HCT116 (cell line): Measurements from ENCODE around the gene FAM171A1. TPM values are rescaled to one million over a fixed set of nuclear protein-coding genes. Genes with fewer than 3 reads are reported as not detected.

ENCODE experiments used
- ATAC-seq: fragments of 200-7000 bp; cut with Tn5 transposase; 2 replicates; pipeline ENCODE4 v1.9.1; 2020; ENCODE audit warnings: mild to moderate bottlenecking, moderate library complexity
- BruUV-seq: library from RNA; stranded (reverse); fragments of 400-500 nt; replicated peaks from 2 replicates; lab custom pipeline; 2021; lab: Mats Ljungman, UMichigan
- CTCF ChIA-PET: fragments of 300-600 bp; sonication (Branson Sonifier 250); formaldehyde crosslinking; loops from one replicate; lab custom pipeline; 2021; ENCODE audit warnings: antibody characterized with exemption; lab: Charles Lee
- POLR2A ChIA-PET: fragments of 300-600, 350-600 bp; sonication (Branson Sonifier 250); formaldehyde crosslinking; loops from one replicate; lab custom pipeline; 2021; ENCODE audit warnings: antibody characterized with exemption; lab: Charles Lee
- RAD21 ChIA-PET, 2 experiments: fragments of 300-600 bp; sonication (Branson Sonifier 250); formaldehyde crosslinking; loops; one replicate each; lab custom pipeline; 2023; ENCODE audit warnings: low total read pairs in 2 of 2; ENCODE audit not compliant: uncharacterized antibody in 2 of 2, unreplicated experiment in 2 of 2, low non-redundant PET in 1 of 2; lab: Charles Lee
- DNase-seq: peaks from one replicate; pipeline ENCODE4 v3.0.0-alpha.2; 2010; ENCODE audit warnings: low read depth, low spot score
- H2AFZ ChIP-seq: fragments of 200-600 bp; shearing (Covaris generic), sonication (generic); 2 replicates; pipeline ENCODE4 v1.6.1; 2017; ENCODE audit warnings: low read depth, mixed run types, mixed read lengths, antibody characterized with exemption, low read length; ENCODE audit not compliant: poor library complexity, severe bottlenecking
- H3K27ac ChIP-seq: 2 replicates; pipeline ENCODE4 v1.5.1; 2012; ENCODE audit warnings: low read depth, low read length
- H3K27me3 ChIP-seq: fragments of 200-600 bp; sonication (generic); 2 replicates; pipeline ENCODE4 v1.6.1; 2016; ENCODE audit warnings: mixed run types, low read length, mixed read lengths; ENCODE audit not compliant: insufficient read depth
- H3K36me3 ChIP-seq, 2 experiments: fragments of 200-500 bp in 1 of 2; fragments of 200-600 bp in 1 of 2; sonication (Bioruptor generic) in 1 of 2; sonication (generic) in 1 of 2; 2 replicates each; pipeline versions ENCODE4 v1.5.1 to v1.6.1; 2014 to 2016; ENCODE audit warnings: low read length in 2 of 2, inconsistent platforms in 1 of 2, mixed read lengths in 1 of 2, mixed run types in 1 of 2; ENCODE audit not compliant: insufficient read depth in 2 of 2, control insufficient read depth in 1 of 2
- H3K4me1 ChIP-seq, 2 experiments: fragments of 200-600 bp in 1 of 2; sonication (generic) in 1 of 2; 2 replicates each; pipeline versions ENCODE4 v1.5.1 to v1.6.1; 2012 to 2017; ENCODE audit warnings: low read length in 2 of 2, inconsistent platforms in 1 of 2, mild to moderate bottlenecking in 1 of 2, mixed read lengths in 1 of 2, mixed run types in 1 of 2, moderate library complexity in 1 of 2; ENCODE audit not compliant: insufficient read depth in 2 of 2, control insufficient read depth in 1 of 2
- H3K4me2 ChIP-seq: fragments of 200-600 bp; sonication (generic); 2 replicates; pipeline ENCODE4 v1.6.1; 2017; ENCODE audit warnings: mixed run types, low read length, mixed read lengths
- H3K4me3 ChIP-seq, 2 experiments: fragments of 200-600 bp in 1 of 2; sonication (generic) in 1 of 2; replicated peaks in 1 of 2; 2 replicates each; pipeline ENCODE4 v1.5.1; 2011 to 2016; ENCODE audit warnings: low read length in 2 of 2, control low read depth in 1 of 2, low read depth in 1 of 2, mild to moderate bottlenecking in 1 of 2, mixed read lengths in 1 of 2, mixed run types in 1 of 2
- H3K79me2 ChIP-seq: fragments of 200-600 bp; sonication (generic); 2 replicates; pipeline ENCODE4 v1.6.1; 2017; ENCODE audit warnings: mild to moderate bottlenecking, mixed run types, low read length, moderate library complexity, mixed read lengths; ENCODE audit not compliant: insufficient read depth
- H3K9ac ChIP-seq: fragments of 200-600 bp; sonication (generic); 2 replicates; pipeline ENCODE4 v1.6.1; 2016; ENCODE audit warnings: low read length, mixed read lengths
- H3K9me2 ChIP-seq: fragments of 200-600 bp; sonication (generic), shearing (Covaris generic); 2 replicates; pipeline ENCODE4 v1.6.1; 2017; ENCODE audit warnings: mixed run types, mild to moderate bottlenecking, moderate library complexity; ENCODE audit not compliant: insufficient read depth
- H3K9me3 ChIP-seq, 2 experiments: fragments of 200-500 bp in 1 of 2; fragments of 200-600 bp in 1 of 2; sonication (Bioruptor generic) in 1 of 2; sonication (generic) in 1 of 2; 2 replicates each; pipeline ENCODE4 v1.6.1; 2014 to 2017; ENCODE audit warnings: low read length in 2 of 2, mixed read lengths in 2 of 2, inconsistent platforms in 1 of 2, low read depth in 1 of 2, mild to moderate bottlenecking in 1 of 2, mixed run types in 1 of 2, moderate library complexity in 1 of 2; ENCODE audit not compliant: control insufficient read depth in 1 of 2, insufficient read depth in 1 of 2
- H4K20me1 ChIP-seq: fragments of 200-600 bp; sonication (generic), shearing (Covaris generic); 2 replicates; pipeline ENCODE4 v1.6.1; 2017; ENCODE audit warnings: mixed run types, mild to moderate bottlenecking, moderate library complexity; ENCODE audit not compliant: insufficient read depth
- EGR1 ChIP-seq: IDR thresholded peaks from 2 replicates; pipeline ENCODE4 v1.6.1; 2012; ENCODE audit warnings: low read depth
- ELF1 ChIP-seq: IDR thresholded peaks from 2 replicates; pipeline ENCODE4 v1.6.1; 2012; ENCODE audit warnings: low read depth, borderline replicate concordance
- EZH2phosphoT487 ChIP-seq: fragments of 200-600 bp; IDR thresholded peaks from 2 replicates; pipeline ENCODE4 v1.6.1; 2018; ENCODE audit warnings: antibody characterized with exemption, borderline replicate concordance
- FOSL1 ChIP-seq: IDR thresholded peaks from 2 replicates; pipeline ENCODE4 v1.6.1; 2012; ENCODE audit warnings: low read depth
- JUND ChIP-seq: IDR thresholded peaks from 2 replicates; pipeline ENCODE4 v1.6.1; 2012
- POLR2A ChIP-seq: IDR thresholded peaks from 2 replicates; pipeline ENCODE4 v1.7.0; 2011; ENCODE audit warnings: borderline replicate concordance; ENCODE audit not compliant: insufficient read depth, insufficient read length; ENCODE audit errors: extremely low read depth
- POLR2AphosphoS5 ChIP-seq: IDR thresholded peaks from 2 replicates; pipeline ENCODE4 v1.6.1; 2011; ENCODE audit warnings: mild to moderate bottlenecking, low read depth, low read length, moderate library complexity
- SIN3A ChIP-seq: IDR thresholded peaks from 2 replicates; pipeline ENCODE4 v1.6.1; 2012; ENCODE audit warnings: low read depth
- SP1 ChIP-seq: IDR thresholded peaks from 2 replicates; pipeline ENCODE4 v1.6.1; 2012; ENCODE audit warnings: low read depth
- SRF ChIP-seq: IDR thresholded peaks from 2 replicates; pipeline ENCODE4 v1.6.1; 2012; ENCODE audit warnings: low read depth
- TCF7L2 ChIP-seq: IDR thresholded peaks from 2 replicates; pipeline ENCODE4 v1.7.0; 2011; ENCODE audit warnings: borderline replicate concordance, inconsistent platforms; ENCODE audit not compliant: insufficient read depth, insufficient read length; ENCODE audit errors: extremely low read depth
- ZNF274 ChIP-seq: fragments of 200-500 bp; sonication (Bioruptor generic); IDR thresholded peaks from 2 replicates; pipeline ENCODE4 v1.6.1; 2014; ENCODE audit warnings: mild to moderate bottlenecking, low read depth, low read length, inconsistent platforms
- intact Hi-C: fragments of 100-400 bp; cut with micrococcal nuclease; formaldehyde crosslinking; loops from 2 replicates; pipeline ENCODE4 v1.10.0; 2022
- total RNA-seq: library from RNA; stranded (reverse); gene quantifications from one replicate; pipeline ENCODE4 v1.2.1, GENCODE V29; 2021; ENCODE audit not compliant: unreplicated experiment
- TF ChIP-seq, protein P1 (sequence below): IDR thresholded peaks from 2 replicates; pipeline ENCODE4 v1.6.1; 2011; ENCODE audit warnings: mild to moderate bottlenecking, low read length, moderate library complexity; ENCODE audit not compliant: insufficient replicate concordance; ENCODE audit errors: extremely low read depth
- TF ChIP-seq, protein P2 (sequence below): IDR thresholded peaks from 2 replicates; pipeline ENCODE4 v1.6.1; 2012
- TF ChIP-seq, protein P3 (sequence below): IDR thresholded peaks from 2 replicates; pipeline ENCODE4 v1.6.1; 2012; ENCODE audit warnings: low read depth

FAM171A1 gene
- total RNA-seq, 1 experiment from 2014 or later, result 32.5 TPM

DNA sequence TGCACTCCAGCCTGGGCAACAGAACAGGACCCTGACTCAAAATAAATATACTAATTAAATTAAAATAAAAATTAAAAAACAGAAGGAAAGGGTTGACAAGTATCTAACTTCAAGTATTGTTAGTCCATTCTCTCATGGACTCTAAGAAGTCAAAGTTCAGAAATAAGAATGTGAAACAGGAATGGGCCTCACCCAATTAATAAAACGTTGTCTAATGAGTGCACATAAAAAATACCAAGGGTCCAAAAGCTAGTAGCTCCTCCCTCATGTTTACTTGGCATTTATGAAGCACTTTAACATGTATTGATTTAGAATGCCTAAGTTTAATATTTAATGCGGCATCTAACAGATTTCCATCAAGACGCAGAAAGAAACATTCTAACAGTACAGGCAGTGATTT lies 18.9 kb downstream of the FAM171A1 start:
- Histone ChIP-seq H3K9me2 (no peaks in the 10 kb centered on the region), H3K4me3 (no peak overlapping the region), H3K4me2 (no peak overlapping the region), H3K27me3 (no peaks in the 10 kb centered on the region), H3K36me3 (no peaks in the 10 kb centered on the region), H4K20me1 (0 out of 2 replicates have a peak, but pooled peaks cover 7% of the 10 kb centered on the region), H3K79me2 (peaks cover 75% of the 10 kb centered on the region), H3K9me3 (no peaks in the 10 kb centered on the region), H3K9ac (no peak overlapping the region), H3K4me1 (peaks cover 0 to 5% of the 10 kb centered on the region in 2 experiments; a peak in 1 of 4 replicates), H2AFZ (no peak overlapping the region), H3K27ac (no peak overlapping the region)
- intact Hi-C loops, result no loop called here
- ChIA-PET RAD21 (no interaction called here), CTCF (no interaction called here), POLR2A (no interaction called here)
- TF ChIP-seq, protein P1, sequence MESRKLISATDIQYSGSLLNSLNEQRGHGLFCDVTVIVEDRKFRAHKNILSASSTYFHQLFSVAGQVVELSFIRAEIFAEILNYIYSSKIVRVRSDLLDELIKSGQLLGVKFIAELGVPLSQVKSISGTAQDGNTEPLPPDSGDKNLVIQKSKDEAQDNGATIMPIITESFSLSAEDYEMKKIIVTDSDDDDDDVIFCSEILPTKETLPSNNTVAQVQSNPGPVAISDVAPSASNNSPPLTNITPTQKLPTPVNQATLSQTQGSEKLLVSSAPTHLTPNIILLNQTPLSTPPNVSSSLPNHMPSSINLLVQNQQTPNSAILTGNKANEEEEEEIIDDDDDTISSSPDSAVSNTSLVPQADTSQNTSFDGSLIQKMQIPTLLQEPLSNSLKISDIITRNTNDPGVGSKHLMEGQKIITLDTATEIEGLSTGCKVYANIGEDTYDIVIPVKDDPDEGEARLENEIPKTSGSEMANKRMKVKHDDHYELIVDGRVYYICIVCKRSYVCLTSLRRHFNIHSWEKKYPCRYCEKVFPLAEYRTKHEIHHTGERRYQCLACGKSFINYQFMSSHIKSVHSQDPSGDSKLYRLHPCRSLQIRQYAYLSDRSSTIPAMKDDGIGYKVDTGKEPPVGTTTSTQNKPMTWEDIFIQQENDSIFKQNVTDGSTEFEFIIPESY, result no peak
- TF ChIP-seq SRF (no peak), SP1 (no peak), ELF1 (no peak), EZH2phosphoT487 (no peak), EGR1 (no peak), TCF7L2 (no peak), SIN3A (no peak), POLR2AphosphoS5 (no peak), JUND (no peak), ZNF274 (no peak), POLR2A (no peak), FOSL1 (no peak)
- TF ChIP-seq, protein P2, sequence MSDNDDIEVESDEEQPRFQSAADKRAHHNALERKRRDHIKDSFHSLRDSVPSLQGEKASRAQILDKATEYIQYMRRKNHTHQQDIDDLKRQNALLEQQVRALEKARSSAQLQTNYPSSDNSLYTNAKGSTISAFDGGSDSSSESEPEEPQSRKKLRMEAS, result no peak
- TF ChIP-seq, protein P3, sequence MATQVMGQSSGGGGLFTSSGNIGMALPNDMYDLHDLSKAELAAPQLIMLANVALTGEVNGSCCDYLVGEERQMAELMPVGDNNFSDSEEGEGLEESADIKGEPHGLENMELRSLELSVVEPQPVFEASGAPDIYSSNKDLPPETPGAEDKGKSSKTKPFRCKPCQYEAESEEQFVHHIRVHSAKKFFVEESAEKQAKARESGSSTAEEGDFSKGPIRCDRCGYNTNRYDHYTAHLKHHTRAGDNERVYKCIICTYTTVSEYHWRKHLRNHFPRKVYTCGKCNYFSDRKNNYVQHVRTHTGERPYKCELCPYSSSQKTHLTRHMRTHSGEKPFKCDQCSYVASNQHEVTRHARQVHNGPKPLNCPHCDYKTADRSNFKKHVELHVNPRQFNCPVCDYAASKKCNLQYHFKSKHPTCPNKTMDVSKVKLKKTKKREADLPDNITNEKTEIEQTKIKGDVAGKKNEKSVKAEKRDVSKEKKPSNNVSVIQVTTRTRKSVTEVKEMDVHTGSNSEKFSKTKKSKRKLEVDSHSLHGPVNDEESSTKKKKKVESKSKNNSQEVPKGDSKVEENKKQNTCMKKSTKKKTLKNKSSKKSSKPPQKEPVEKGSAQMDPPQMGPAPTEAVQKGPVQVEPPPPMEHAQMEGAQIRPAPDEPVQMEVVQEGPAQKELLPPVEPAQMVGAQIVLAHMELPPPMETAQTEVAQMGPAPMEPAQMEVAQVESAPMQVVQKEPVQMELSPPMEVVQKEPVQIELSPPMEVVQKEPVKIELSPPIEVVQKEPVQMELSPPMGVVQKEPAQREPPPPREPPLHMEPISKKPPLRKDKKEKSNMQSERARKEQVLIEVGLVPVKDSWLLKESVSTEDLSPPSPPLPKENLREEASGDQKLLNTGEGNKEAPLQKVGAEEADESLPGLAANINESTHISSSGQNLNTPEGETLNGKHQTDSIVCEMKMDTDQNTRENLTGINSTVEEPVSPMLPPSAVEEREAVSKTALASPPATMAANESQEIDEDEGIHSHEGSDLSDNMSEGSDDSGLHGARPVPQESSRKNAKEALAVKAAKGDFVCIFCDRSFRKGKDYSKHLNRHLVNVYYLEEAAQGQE, result no peak
- no peak for DNase-seq
- no peak for ATAC-seq
- no TSS peak for BruUV-seq
